ENCODE results near the gene CNFN.

CNFN gene

DNA sequence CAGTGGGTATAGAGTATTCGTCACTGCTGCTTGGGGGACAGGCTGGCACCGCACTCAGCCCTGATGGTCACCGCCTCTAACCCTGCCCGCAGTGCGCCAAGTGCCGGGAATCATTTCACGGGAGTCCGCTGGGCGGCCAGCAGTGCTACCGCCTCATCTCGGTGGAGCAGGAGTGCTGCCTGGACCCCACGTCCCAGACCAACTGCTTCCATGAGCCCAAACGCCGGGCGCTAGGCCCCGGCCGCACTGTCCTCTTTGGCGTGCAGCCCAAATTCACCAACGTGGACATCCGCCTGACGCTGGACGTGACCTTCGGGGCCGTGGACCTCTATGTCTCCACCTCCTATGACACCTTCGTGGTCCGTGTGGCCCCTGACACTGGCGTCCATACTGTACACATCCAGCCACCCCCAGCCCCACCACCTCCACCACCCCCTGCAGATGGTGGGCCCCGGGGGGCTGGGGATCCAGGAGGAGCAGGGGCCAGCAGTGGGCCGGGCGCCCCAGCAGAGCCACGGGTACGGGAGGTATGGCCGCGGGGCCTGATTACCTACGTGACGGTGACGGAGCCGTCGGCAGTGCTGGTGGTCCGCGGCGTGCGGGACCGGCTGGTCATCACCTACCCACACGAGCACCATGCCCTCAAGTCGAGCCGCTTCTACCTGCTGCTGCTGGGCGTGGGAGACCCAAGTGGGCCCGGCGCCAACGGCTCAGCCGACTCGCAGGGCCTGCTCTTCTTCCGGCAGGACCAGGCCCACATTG lies 14.5 kb downstream of the CNFN start:
- no peak for DNase-seq (ENCODE audit: low spot score)

- DNase-seq (ENCODE audit: low spot score): no peak
Observed at GRCh38 chr19:42374826-42375376, 15.2 kb downstream of the CNFN start.

DNA sequence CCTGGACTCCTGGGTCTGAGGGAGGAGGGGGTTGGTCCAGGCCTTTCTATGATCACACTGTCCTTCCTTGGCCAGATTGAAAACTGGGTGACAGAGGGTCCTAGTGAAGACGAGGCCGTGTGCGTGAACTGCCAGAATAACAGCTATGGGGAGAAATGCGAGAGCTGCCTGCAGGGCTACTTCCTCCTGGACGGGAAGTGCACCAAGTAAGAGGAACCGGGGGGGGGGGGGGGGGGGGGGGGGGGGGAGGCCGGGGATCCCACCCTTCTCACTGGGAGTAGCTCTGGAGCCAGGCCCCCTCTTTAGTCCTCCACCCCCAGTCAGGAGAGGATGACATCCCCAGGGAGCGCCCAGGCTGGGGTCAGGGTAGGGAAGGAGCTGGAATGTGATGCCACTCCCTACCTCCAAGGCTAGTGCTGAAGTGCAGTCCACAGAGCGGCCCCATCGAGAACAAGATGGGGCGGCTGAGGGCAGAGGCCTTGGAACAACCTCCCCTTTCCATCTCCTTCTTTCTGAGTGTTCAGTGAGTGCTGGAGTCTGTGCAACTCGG lies 19.4 kb downstream of the CNFN start:
- DNase-seq (ENCODE audit: low spot score): no peak

DNA sequence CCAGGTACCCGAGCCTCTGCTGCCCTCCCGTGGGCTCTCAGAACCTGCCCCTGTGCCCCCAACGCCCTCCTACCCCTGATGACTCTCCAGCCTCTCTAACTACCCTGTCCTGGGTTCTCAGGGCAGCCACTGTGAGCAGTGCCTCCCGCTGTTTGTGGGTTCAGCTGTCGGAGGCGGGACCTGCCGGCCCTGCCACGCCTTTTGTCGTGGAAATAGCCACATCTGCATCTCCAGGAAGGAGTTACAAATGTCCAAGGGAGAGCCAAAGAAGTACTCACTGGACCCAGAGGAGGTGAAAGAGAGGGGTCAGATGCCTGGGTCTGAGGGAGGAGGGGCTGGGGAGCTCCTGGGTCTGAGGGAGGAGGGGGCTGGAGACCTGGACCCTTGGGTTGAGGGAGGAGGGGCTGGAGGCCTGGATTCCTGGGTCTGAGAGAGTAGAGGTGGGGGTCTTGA lies 20.0 kb downstream of the CNFN start:
- DNase-seq (ENCODE audit: low spot score): no peak

DNA sequence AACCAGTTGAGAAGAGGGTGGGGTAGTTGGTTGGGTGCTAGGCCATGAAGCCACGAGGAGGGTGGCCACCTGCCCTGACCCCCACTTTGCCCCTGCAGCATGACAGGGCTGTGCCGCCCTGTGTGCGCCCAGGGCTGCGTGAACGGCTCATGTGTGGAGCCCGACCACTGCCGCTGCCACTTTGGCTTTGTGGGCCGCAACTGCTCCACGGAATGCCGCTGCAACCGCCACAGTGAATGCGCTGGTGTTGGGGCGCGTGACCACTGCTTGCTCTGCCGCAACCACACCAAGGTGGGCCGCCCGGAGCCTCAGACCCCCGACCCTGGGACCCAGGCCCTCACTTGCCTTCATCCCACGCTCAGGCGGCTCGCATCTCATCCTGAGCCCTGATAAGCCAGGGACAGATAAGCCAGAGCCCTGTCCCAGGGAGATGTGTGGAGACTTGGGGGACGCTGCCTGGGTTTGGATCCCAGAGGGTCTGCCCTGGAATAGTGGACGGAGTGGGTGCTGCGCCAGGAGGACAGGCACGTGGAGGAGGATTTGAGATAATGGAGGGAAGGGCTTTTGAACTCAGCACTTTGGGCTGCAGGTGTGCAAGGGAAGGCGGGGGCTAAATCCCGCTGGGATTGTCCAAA lies 20.5 kb downstream of the CNFN start:
- DNase-seq (ENCODE audit: low spot score): no peak

DNA sequence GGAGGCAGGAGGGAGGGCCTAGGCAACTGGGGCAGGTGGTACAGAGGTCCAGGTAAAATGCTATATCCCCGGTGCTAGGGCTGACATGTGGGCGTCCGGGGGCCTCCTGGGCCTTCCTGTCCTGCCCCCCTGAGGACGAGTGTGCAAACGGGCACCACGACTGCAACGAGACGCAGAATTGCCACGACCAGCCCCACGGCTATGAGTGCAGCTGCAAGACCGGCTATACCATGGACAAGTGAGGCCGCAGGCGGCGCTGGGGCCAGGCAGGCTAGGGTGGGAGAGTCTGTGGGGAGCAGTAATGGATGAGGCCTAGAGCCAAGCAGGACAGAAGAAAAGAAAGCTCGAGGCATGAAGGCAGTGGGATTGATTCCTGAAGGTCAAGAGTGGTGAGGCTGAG lies 21.3 kb downstream of the CNFN start:
- no peak for DNase-seq (ENCODE audit: low spot score)

DNA sequence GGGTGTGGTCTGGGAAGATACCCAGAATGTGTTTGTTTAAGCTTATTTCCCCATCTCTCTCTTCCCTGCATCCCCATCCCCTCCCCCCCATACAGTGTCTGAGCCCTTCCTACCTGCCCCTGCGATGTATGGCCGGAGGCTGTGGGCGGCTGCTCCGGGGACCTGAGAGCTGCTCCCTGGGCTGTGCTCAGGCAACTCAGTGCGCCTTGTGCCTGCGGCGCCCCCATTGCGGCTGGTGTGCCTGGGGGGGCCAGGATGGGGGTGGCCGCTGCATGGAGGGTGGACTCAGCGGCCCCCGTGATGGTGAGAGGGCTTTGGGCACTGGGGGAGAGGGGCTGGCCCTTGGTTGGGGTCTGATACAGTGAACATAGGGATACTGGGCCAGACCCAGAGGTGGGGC lies 21.7 kb downstream of the CNFN start:
- no peak for DNase-seq (ENCODE audit: low spot score)

DNA sequence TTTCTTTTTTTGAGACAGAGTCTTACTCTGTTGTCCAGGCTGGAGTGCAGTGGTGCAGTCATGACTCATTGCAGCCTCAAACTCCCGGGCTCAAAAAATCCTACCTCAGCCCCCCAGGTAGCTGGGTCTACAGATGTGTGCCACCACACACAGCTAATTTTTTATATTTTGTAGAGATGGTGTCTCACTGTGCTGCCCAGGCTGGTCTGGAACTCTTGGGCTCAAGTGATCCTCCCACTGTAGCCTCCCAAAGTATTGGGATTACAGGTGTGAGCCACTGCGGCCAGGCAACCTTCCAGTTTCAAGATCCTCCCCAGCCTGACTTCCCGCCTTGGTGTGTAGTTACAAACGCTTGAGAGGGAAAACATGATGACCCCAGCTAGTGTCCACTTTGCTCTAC lies 22.2 kb downstream of the CNFN start:
- DNase-seq (ENCODE audit: low spot score): no peak

GRCh38 chr19:42366673-42367072 lies 23.4 kb downstream of the CNFN start:
- no peak for DNase-seq (ENCODE audit: low spot score)

GRCh38 chr19:42363614-42364346 lies 26.3 kb downstream of the CNFN start:
- no peak for DNase-seq (ENCODE audit: low spot score)

- DNase-seq (ENCODE audit: low spot score): no peak
Observed at GRCh38 chr19:42362891-42363440, 27.1 kb downstream of the CNFN start.

DNA sequence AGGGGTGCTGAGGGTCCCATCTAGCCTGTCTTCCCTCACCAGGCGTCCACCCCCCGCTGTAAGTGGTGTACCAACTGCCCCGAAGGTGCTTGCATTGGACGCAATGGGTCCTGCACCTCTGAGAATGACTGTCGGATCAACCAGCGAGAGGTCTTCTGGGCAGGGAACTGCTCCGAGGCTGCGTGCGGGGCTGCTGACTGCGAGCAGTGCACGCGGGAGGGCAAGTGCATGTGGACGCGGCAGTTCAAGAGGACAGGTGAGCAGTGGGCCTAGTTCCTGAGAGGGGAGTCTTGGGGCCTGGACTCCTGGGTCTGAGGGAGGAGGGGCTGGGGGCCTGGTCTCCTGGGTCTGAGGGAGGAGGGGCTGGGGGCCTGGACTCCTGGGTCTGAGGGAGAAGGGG lies 27.8 kb downstream of the CNFN start:
- DNase-seq (ENCODE audit: low spot score): no peak

GRCh38 chr19:42361545-42361910 lies 28.6 kb downstream of the CNFN start:
- no peak for DNase-seq (ENCODE audit: low spot score)

GRCh38 chr19:42360787-42361544 lies 29.1 kb downstream of the CNFN start:
- no peak for DNase-seq (ENCODE audit: low spot score)

GRCh38 chr19:42357290-42357689 lies 32.8 kb downstream of the CNFN start:
- DNase-seq (ENCODE audit: low spot score): no peak

DNA sequence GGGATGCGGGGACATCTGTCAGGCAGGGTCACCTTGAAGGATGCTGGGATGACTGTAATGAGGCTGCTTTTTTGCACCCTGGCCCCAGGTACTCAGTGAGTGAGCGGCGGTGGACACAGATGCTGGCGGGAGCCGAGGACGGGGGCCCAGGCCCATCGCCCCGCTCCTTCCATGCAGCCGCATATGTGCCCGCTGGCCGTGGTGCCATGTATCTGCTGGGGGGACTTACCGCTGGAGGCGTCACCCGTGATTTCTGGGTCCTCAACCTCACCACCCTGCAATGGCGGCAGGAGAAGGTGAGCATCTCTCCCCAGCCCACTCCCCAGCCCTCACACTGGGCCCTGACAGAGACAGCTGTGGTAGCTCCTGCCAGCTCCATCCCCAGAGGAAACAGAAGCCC lies 33.4 kb downstream of the CNFN start:
- DNase-seq (ENCODE audit: low spot score): no peak

- DNase-seq (ENCODE audit: low spot score): no peak
Observed at GRCh38 chr19:42355896-42356295, 34.2 kb downstream of the CNFN start.

DNA sequence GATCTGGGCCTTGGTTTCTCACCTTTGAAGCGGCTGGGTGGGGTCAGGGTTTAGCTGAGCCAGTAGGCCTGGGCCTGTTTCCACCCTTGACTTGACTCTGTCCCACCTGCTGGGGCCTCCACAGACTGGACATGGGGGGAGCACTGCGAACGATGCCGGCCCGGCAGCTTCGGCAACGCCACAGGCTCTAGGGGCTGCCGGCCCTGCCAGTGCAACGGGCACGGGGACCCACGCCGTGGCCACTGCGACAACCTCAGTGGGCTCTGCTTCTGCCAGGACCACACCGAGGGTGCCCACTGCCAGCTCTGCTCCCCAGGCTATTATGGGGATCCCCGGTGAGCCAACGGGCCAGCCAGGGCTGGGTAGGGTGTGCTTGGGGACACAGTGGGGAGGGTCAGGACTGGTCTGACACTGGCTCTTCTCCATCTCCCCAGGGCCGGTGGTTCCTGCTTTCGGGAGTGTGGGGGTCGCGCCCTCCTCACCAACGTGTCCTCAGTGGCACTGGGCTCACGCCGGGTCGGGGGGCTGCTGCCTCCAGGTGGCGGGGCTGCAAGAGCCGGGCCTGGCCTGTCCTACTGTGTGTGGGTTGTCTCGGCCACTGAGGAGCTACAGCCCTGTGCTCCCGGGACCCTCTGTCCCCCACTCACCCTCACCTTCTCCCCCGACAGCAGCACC lies 36.6 kb downstream of the CNFN start:
- no peak for DNase-seq (ENCODE audit: low spot score)

DNA sequence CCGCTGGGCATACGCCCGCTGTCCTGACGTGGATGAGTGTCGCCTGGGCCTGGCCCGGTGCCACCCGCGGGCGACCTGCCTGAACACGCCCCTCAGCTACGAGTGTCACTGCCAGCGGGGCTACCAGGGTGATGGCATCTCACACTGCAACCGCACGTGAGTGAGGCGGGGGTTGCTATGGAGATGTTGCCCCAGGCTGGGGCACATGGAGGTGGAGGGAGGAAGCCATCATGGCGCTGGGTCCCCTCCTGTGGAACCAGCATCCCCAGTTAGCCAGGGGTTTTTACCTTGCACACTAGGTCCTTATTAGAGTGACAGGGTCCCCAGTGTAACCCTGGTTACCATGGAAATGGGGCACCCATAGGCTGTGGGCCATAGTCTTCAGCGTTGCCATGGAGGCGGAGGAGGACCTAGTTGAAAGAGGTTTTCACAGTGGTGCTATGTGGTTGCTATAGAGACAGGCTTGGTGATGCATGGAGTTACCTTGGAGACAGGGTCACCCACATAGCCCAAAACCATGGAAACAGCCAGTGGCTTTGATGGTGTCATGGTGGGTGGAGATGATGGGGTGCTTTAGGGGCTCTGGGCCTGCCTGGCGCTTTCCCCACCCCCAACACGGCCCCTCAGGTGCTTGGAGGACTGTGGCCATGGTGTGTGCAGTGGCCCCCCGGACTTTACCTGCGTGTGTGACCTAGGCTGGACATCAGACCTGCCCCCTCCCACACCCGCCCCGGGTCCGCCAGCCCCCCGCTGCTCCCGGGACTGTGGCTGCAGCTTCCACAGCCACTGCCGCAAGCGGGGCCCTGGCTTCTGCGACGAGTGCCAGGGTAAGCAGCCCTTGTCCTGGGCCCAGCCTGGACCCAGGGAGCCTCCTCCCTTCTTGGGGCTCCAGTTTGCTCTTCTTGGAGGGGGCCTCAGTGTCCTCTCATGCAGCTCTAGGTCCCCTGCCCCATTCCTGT lies 37.5 kb downstream of the CNFN start:
- DNase-seq (ENCODE audit: low spot score): peak; percentile 41
